Fibroblast of skin of scalp (primary cell): ENCODE data around the gene SYNGR1.

Source experiments
- DNase-seq: peaks from one replicate; pipeline ENCODE4 v3.0.0-alpha.2; 2013

The SYNGR1 gene

DNA sequence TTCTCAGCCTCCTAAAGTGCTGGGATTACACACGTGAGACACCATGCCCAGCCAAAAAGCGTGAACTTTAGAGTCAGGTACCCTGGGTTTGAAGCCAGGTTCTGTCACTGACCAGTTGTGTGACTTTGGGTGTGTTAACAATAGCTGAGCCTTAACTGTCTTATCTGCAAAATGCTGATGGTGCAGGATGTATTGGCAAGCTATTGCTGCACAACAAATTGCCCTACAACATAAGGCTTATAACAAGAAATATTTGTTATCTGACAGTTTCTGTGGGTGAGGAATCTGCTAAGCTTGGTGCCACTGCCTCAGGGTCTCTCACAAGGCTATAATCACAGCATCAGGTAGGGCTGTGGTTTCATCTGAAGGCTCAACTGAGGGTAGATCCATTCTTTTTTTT lies 21.9 kb downstream of the SYNGR1 start:
- DNase-seq = no peak

DNA sequence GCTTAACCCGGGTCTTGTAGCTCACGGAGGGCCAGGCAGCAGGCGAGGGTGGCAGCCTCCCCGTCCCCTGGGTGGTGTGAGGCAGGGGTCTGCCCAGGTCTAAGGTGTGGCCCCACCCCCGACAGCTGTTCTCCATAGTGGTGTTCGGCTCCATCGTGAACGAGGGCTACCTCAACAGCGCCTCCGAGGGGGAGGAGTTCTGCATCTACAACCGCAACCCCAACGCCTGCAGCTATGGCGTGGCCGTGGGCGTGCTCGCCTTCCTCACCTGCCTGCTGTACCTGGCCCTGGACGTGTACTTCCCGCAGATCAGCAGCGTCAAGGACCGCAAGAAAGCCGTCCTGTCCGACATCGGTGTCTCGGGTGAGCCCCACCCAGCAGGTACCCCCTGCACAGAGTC lies 24.4 kb downstream of the SYNGR1 start:
- no peak for DNase-seq

DNA sequence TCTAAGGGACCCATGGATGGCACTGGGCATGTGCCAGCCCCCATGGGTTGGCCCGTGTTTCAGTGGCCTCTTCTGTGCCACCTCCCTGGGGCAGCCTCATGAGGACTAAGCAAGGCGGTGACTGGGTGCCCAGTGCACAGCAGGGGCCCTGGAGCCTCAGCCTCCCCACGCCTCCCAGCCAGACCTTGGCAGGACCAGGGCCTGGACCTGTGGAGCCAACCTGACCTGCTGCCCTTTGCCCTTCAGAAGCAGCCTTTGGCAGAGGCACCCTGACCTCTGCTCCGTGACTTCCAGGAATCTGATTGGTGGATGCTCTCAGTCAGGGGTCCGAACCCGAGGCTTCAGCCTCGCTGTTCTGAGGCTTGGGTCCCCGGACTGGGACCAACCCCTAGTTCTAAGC lies 25.0 kb downstream of the SYNGR1 start:
- DNase-seq = no peak

DNA sequence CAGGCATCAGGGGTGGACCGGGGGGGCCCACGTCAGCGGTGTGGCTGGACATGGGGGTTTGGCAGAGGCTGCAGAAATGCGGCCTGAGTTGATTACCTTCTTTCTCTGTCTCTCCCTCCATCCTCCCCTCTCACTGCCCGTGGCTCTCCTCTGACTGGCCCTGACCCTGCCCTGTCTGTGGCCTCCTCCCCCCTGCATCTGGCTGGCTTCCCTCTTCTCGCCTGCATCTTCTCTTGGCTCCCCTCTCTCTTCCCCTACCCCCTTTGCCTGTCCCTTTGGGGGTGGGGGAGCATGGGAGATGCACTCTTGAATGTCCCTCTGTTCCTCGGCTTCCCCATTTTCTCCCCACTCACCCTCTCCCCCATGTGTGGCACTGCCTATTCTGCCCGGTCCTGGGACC lies 25.9 kb downstream of the SYNGR1 start:
- no peak for DNase-seq

- no peak for DNase-seq
These were observed 30.3 kb downstream of the SYNGR1 start for GRCh38 chr22:39379756-39380730.

DNA sequence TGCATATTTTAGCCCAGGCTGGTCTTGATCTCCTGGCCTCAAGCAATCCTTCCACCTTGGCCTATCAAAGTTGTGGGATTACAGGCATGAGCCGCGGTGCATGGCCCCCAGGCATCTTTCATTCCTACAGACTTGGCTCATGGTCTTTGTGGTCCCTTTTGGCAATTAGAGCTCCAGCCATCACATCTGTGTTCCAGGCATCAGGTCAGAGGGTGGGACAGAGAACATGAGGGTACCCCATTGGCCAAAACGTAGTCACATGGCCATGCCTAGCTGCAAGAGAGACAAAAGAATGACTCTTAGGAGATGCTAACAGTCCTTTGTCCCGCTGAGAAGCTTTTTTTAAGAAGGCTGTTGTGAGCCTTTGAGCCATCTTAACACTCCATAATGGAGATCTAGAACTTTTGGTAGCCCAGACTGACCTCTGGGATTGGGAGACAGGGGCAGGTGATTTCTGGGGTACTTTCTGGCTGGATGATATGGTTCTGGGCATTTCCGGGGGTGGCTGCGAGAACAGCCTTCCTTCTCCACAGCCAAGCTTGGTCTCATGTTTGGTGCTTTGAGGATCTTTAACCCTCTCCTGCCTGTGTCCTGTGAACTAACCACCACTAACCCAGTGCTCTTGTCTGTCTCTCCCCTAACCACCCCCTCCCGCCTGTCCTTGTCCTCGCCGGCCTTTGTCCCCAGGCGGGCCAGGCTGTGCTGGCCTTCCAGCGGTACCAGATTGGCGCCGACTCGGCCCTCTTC lies 31.4 kb downstream of the SYNGR1 start:
- DNase-seq = no peak

DNA sequence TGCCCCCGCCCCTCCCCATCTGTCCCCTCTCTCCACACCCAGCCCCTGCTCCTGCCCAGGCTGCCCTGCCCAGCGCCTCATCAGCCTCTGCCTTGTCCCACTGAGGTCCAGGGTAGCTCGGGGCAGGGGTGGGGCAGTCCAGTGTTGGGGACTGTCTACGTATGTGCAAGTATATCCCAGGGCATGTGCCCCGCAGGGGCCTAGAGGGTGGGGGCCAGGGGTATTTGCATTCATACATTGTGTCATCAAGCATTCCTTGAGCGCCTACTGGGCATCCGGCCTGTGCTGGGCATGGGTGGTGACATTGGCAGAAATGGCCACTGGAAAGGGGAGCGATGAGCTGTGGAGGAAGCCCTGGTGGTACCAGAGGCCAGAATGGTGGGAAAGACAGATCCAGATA lies 32.1 kb downstream of the SYNGR1 start:
- DNase-seq = no peak

DNA sequence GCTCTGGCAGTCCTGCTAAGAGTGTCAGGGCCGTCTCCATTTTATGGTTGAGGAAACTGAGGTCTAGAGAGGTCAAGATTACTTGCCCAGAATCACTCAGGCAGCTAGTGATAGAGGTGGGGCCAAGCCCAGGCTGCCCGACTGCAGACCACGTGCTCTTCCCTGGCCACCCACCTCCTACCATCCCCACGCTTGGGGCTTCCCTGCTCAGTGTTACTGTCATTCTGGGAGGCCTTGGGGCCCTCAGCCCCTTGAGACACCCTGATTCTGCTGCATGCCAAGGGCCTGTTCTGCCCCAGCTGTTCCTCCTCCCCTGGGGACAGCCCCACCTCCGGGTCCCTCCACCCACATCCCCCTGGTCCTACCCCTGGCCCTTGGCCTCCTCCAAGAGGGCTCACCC lies 32.6 kb downstream of the SYNGR1 start:
- DNase-seq = no peak

- DNase-seq = peak; percentile 57
These were observed 34.2 kb downstream of the SYNGR1 start for GRCh38 chr22:39383841-39384625.

GRCh38 chr22:39384750-39385480 lies 35.1 kb downstream of the SYNGR1 start:
- peak; percentile 42 for DNase-seq

GRCh38 chr22:39388261-39389011 lies 38.6 kb downstream of the SYNGR1 start:
- DNase-seq = peak; percentile 82

- DNase-seq = no peak
These were observed 39.6 kb downstream of the SYNGR1 start for GRCh38 chr22:39389420-39389819.

- DNase-seq = no peak
These were observed 42.7 kb downstream of the SYNGR1 start for GRCh38 chr22:39392341-39392948.

DNA sequence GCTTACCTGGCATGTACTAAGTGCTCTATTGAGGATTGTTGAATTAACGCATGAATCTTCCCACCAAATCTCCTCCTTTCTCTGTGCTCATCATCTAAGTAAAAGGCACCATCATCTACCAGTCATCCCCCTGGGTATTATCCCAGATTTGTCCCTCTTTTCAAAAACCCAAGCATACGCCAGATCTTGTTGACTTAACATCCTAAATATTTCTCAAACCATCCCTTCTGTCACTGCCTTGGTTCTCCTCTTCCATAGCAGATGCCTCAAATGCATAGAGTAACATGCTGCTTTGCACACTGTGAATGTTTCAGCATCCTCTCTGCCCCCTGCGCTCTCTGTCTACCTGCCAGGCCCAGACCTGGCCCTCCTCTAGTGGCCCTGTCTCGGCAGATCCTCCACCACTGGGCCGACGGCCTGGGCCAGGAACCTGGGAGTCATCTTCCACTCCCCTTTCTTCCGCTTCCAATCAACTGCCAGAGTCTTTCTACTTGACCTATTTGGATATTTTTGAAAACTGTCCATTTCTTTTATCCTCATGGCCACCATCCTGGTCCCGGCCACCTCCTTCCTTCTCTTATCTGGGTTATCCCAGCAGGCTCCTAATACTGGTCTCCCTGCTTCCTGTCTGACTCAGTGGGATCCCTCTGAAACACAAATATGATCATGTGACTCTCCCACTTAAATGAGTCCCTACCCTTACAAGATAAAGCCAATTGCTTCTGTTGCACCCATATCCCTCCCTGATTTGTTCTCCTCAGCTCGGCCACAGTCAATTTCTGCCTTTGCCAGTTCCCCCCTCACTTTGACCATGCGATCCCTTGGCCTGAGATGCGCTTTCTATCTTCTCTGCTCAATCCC lies 46.4 kb downstream of the SYNGR1 start:
- DNase-seq = no peak

DNA sequence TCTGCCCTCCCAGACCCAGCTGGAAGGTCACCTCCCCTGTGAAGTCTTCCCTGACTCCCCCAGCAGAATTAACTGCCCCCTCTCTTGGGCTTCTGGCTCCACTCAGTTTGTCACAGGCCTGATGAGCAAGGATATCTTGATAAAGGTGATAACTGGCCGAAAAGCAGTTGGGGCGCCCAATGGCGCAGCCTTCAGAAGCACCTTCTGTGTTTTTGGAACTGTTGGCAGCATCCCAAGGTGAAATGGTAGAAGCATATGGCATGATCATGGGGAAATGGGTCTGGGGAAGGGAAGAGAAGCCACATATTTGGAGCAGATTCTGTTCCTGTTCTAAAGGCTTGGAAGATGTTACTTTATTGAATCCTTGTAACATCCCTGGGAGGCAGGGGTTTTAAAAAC lies 47.0 kb downstream of the SYNGR1 start:
- no peak for DNase-seq

DNA sequence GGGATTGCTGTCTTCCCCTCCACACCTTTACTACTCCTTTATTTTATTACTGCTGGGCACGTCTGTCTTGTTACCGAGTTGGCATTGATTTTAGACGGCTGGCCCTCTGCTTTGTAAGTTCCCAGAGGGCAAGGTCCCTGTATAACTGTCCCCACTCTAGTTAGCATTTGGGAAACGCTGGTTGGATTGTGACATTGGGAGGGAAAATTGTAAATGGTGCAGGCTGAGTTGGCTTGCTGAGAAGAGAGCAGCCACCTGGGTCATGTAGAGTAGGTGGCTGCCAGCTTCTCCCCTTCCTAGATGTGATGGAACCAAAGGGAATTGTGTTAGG lies 51.5 kb downstream of the SYNGR1 start:
- no peak for DNase-seq

DNA sequence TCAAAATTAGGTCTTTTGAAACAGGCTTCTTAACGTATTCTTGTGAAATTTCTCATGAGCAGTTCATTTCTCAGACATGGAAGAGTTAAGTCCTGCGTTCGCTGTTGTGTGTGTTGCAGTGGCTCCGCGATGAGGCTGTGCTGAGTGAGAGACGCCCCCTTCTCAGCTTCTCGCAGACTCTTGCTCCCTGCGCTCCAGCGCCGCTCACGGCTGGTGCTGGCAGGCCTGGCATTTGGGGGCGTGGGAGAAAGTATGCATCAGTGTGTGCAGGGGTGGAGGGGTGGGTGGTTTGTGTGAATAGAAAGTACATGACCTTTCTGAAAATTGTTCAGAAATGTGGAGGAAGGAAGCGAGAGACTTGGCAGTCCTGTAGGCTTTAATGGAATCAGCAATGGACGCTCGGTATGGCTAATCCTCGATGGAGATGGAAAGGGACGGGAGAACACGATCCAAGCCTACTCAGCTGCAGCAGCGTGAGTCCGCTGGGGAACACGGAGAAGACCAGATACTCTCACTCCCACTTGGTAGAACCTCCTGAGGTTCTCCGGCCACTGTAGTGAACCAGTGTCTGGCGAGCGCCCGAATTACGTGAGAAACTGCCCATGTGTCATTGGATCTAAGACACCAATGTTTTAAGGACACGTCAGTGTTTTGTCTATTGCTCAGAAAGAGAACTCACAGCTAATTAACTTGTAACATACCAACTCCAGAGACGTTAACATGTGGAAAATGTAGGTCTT lies 55.7 kb downstream of the SYNGR1 start:
- DNase-seq = peak; percentile 49

GRCh38 chr22:39408173-39408572 lies 58.4 kb downstream of the SYNGR1 start:
- DNase-seq = no peak

DNA sequence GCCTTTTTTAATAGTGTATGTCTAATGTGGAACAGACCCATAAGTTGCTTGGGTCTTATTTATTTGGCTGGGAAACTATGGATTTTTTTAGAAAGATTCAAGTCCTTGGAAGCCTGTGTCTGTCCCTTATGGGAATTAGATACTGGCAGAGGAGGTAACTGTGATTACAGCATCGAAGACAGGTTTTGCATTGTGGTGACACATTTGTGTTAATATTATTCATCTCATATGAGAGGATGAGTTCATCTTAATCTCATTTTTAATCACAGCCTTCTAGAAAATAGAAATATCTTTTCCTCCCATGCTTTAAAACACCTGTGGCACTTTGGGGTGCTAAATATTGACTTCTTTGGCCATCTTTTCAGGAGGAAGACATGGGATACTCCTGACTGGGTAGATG lies 59.0 kb downstream of the SYNGR1 start:
- DNase-seq = no peak
